GM10248 (cell line): ENCODE results near the gene SLC66A1.
"Not testable (repeated sequence)": the region's sequence is repeated elsewhere in the genome, so short reads cannot be mapped to it uniquely, and the experiment has no call there.

ENCODE experiments used
- CTCF ChIA-PET: fragments of 300-600 bp; sonication (Branson Sonifier 250); formaldehyde crosslinking; extraction: SDS; loops from one replicate; lab custom pipeline; 2021; ENCODE audit warnings: antibody characterized with exemption; lab: Yijun Ruan, JAX
- POLR2A ChIA-PET: fragments of 350-650 bp; sonication (Branson Sonifier 250); formaldehyde crosslinking; extraction: SDS; loops from one replicate; lab custom pipeline; 2020; ENCODE audit warnings: antibody characterized with exemption; lab: Yijun Ruan, JAX
- DNase-seq: peaks from one replicate; pipeline ENCODE4 v3.0.0; 2012; ENCODE audit errors: extremely low spot score
- TF ChIP-seq, protein P1 (sequence below): IDR thresholded peaks from 2 replicates; pipeline ENCODE4 v1.5.1; 2012; ENCODE audit warnings: mild to moderate bottlenecking, low read depth; ENCODE audit errors: extremely low read depth, missing control alignments, control extremely low read depth

The SLC66A1 gene

DNA sequence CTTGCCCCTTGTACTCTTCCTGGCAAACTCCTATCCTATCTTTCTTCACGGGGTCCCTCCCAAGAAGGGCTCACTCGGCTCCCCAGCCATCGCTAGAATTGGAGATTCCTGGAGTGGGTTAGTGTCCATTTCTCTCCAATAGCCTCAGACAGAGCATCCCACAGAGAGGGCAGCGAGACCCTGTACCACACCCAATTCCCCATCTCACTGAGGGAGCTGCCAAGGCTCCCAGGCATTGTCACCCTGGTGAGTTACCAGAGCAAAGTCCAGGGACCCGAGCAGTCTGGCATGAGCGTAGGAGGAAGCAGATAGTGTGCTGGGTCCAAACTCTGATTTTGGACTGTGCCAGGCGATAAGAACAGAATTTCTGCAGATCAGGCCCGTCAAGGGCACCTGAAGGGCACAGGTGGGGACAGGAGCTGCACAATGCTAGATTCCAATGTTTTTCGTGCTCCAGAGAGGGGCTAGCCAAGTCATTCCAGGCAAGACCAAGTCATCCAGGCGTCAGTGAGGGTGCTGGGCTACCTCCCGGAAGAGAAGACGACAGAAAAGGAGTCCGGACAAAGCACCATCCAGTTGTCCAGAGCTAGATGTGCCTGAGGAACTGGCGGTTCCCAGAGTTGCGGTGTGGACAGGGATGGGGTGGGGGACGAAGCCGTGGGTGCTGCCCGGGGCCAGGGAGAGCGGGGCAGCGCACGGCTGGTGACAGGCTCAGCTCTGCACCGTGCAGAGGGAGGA, 38.9 kb upstream of the SLC66A1 start:
- TF ChIP-seq, protein P1, sequence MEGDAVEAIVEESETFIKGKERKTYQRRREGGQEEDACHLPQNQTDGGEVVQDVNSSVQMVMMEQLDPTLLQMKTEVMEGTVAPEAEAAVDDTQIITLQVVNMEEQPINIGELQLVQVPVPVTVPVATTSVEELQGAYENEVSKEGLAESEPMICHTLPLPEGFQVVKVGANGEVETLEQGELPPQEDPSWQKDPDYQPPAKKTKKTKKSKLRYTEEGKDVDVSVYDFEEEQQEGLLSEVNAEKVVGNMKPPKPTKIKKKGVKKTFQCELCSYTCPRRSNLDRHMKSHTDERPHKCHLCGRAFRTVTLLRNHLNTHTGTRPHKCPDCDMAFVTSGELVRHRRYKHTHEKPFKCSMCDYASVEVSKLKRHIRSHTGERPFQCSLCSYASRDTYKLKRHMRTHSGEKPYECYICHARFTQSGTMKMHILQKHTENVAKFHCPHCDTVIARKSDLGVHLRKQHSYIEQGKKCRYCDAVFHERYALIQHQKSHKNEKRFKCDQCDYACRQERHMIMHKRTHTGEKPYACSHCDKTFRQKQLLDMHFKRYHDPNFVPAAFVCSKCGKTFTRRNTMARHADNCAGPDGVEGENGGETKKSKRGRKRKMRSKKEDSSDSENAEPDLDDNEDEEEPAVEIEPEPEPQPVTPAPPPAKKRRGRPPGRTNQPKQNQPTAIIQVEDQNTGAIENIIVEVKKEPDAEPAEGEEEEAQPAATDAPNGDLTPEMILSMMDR, result no peak
- ChIA-PET POLR2A (no interaction called here), CTCF (no interaction called here)
- DNase-seq, result no peak

DNA sequence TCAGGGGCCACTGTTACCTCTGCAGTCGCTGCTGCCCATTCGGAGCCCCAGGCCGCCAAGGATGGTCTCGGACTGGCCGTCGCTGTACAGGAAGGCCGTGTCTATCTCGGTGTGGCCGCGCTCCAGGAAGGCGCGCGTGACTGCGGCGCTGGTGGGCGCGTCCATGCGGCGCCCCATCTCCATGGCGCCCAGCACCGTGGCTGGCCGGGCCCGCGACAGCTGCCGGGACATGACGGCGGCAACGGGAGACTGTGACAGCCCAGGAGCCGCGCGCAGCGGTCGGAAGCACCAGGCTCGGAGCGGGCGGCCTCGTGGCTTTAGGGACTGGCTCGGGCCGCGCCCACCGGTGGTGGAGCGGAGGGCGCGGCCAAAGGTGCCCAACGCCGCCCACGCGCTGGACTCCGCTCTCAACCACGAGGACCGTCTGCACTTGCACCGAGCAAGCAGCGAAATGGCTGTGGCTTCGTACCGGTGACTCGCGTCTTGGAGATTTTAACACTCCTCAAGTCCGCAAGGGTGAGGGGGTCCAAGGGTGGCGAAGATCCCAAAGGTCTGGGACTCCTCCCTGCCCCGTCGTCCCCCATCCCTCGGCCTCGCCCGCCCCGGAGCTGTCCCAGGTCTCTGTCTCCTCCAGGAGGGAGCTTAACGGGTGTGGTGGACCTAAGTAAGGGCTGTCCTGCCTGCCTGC, 38.1 kb upstream of the SLC66A1 start:
- POLR2A ChIA-PET, CTCF ChIA-PET, DNase-seq: not testable (repeated sequence)

DNA sequence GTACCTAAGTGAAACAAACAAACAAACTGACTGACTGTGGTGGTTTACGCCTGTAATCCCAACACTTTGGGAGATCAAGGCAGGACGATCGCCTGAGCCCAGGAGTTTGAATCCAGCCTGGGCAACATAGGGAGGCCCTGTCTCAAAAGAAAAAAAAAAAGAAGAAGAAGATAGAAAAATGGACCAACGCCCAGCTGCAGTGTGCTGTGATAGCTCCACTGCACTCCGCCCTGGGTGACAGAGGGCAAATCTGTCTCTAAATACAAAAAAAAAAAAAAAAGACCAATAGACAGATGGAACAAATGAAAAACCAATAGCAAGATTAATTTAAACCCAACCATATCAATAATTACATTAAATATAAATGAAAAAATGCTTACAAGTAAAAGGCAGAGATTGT, 37.5 kb upstream of the SLC66A1 start:
- ChIA-PET CTCF (no interaction called here), POLR2A (no interaction called here)
- no peak for DNase-seq
- TF ChIP-seq, protein P1, result no peak

DNA sequence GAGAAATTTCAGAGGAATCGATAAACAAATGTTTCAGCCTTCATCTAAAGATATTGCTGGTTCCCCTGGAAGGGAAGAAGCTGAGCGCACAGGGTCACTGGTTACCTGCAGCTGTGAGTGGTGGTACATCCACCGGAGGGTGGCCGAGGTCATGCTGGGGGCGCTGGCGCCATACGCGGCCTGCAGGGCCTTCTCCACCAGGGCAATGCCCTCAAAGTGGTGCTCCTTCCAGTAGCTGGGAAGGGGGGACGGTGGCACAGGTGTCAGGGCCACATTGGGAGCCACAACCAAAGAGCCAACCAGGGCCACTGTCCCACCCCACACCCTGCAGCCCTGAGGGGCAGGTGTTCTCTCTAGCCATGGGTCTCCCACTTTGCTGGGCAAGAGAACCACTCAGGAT, 28.2 kb upstream of the SLC66A1 start:
- TF ChIP-seq, protein P1, result no peak
- ChIA-PET CTCF (no interaction called here), POLR2A (no interaction called here)
- DNase-seq, result no peak

DNA sequence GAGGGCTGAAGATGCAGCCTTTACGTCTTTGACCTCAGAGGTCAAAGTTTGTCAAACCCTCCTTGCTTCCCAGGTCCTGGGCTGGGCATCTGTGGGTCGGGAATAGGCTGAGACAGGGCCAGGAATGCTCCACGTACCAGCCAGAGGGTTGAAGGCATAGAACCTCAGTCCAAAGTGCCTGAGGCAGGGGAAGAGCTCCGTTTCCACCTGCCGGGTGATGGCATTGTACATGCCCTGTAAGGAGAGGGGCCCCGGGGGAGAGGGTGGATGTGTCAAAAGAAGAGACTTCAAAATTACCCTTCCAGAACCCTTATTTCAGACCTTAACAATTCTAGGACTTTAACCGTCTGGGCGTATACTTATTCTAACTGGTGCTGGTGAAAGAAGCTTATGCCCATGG, 27.2 kb upstream of the SLC66A1 start:
- no peak for DNase-seq
- ChIA-PET CTCF (no interaction called here), POLR2A (no interaction called here)
- TF ChIP-seq, protein P1, result no peak

DNA sequence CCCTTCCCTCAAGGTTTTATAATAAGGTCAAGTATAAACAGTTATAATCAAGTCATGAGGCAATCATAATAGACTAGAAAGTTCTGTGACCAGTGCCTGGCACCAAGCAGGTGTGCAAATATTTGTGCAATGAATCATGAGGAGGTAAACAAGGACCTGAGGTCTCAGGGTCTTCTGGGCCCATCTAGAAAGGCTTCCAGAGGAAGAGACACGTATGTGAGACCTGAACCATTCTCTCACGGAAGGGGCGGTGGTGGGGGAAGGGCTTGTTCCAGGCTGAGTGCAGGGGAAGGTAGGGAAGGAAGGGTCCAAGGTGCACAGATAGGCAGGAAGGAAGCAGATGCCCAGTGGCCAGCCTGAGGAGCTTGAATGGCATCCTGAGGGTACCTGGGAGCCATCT, 26.8 kb upstream of the SLC66A1 start:
- CTCF ChIA-PET, DNase-seq, POLR2A ChIA-PET: not testable (repeated sequence)

DNA sequence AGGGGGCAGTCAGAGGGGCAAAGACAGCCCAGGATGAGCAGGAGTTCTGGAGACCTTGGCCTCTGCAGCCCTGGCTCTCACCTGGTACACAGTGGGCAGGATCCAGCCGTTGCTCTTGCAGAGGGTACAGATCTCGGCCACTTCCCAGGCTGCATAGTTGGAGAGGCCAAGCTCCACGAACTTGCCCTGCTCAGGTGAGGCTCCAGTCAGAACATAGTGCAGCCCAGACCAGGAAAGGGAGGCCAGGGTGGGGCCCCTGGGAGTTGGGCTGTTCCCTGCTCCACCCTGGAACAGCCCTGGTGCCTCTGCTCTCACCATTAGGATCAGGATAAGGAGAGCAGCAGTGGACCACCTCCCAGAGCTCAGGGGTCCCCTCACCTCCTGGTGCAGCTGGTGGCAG, 26.3 kb upstream of the SLC66A1 start:
- POLR2A ChIA-PET, DNase-seq, CTCF ChIA-PET: not testable (repeated sequence)

DNA sequence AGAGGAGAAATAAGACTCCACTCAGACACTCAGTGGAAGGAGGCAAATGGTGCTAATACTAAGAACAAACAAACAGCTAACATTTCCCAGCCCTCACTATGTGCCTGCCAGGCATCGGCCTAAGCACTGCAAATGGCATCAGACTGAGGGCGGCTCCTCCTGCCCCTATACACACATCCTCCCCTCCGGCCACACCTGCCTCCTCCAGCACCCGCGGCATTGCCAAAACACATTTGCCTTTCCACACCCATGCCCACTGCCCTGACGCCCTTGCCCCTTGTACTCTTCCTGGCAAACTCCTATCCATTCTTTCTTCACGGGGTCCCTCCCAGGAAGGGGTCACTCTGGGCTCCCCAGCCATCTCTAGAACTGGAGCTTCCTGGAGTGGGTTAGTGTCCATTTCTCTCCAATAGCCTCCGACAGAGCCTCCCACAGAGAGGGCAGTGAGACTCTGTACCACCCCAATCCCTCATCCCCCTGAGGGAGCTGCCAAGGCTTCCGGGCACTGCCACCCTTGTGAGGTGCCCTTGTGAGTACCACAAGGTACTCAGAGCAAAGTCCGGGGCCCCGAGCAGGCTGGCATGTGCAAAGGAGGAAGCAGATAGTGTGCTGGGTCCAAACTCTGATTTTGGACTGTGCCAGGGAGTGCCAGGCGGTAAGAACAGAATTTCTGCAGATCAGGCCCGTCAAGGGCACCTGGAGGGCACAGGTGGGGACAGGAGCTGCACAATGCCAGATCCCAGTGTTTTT, 24.5 kb upstream of the SLC66A1 start:
- CTCF ChIA-PET, result no interaction called here

DNA sequence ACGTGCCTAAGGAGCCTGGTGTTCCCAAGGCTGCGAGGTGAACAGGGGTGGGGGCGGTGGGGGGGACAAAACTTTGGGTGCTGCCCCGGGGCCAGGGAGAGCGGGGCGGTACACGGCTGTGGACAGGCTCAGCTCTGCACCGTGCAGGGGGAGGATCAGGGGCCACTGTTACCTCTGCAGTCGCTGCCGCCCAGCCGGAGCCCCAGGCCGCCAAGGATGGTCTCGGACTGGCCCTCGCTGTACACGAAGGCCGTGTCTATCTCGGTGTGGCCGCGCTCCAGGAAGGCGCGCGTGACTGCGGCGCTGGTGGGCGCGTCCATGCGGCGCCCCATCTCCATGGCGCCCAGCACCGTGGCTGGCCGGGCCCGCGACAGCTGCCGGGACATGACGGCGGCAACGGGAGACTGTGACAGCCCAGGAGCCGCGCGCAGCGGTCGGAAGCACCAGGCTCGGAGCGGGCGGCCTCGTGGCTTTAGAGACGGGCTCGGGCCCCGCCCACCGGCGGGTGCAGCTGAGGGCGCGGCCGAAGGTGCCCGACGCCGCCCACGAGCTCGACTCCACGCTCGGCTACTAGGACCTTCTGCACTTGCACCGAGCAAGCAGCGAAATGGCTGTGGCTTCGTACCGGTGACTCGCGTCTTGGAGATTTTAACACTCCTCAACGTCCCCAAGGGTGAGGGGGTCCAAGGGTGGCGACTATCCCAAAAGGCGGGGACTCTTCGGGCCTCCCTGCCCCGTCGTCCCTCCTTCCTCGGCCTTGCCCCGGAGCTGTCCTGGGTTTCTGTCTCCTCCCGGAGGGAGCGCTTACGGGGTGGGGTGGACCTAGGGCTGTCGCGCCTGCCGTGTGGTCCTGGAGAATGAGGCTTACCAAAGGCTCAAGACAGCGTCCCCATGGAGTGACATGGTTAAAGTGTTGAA, 23.5 kb upstream of the SLC66A1 start, which contains the start of gene AKR7A3:
Gene AKR7A3 (minus strand): TSS at position 447 of the 918 bp plus-strand sequence. CDS start 61 bp downstream, at position 386.
- POLR2A ChIA-PET, result interaction anchor here (1.1 kb wide), 1 partner anchor 31 kb away, joined by 3 read pairs; no protein-coding TSS in a partner anchor
- CTCF ChIA-PET, DNase-seq: not testable (repeated sequence)

More for the DNA sequence above, 24.5 kb upstream of the SLC66A1 start:
- POLR2A ChIA-PET, result interaction anchor here (1.1 kb wide), 1 partner anchor 30 kb away, joined by 3 read pairs; no protein-coding TSS in a partner anchor
- DNase-seq, result no peak
- TF ChIP-seq, protein P1, result no peak
